ENCODE data around the gene SEMA3B. TPM values are rescaled to one million over a fixed set of nuclear protein-coding genes. Genes with fewer than 3 reads are reported as not detected.

Gene SEMA3B
- total and polyA plus RNA-seq, 12 donors: 14.9 to 46.7 (median 21.9) TPM

DNA sequence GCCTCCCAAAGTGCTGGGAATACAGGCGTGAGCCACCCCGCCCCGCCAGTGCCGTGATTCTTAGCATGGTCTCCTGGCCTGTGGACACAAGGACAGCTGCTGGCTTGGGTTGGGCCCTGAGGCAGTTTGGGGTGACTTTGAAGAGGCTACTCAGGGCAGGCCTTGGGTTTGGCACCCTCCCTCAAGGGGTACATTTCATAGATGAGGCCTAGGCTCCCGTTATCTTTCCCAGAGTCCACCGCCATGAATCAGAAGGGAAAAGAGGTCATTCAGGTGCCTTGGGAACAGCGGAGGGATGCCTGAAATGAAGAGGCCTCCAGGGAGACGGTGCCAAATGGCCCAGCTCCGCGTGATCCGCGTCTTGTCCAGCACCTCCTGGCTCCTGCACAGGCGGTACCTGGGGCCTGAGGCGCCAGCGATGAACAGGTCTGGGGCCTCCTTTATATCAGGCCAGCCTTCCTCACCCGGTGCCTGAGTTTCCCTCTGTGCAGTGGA is 23.6 kb upstream of the SEMA3B start:
- Histone ChIP-seq H3K4me3 (peak overlapping the region in 9 of 10 donors; percentile 31 to 57 (median 48)), H3K27ac (peak overlapping the region; percentile 83 to 100 (median 94)), H3K4me1 (peaks cover 71 to 100% (median 99%) of the 10 kb centered on the region in 9 donors), H3K36me3 (peaks cover 0 to 63% (median 0%) of the 10 kb centered on the region in 9 donors), H3K27me3 (no peaks in the 10 kb centered on the region), H3K9me3 (no peaks in the 10 kb centered on the region)
- DNase-seq (no peak), ATAC-seq (no peak)
- intact Hi-C loops (cut with DNase I): no loop called here
- TF ChIP-seq, protein P1, sequence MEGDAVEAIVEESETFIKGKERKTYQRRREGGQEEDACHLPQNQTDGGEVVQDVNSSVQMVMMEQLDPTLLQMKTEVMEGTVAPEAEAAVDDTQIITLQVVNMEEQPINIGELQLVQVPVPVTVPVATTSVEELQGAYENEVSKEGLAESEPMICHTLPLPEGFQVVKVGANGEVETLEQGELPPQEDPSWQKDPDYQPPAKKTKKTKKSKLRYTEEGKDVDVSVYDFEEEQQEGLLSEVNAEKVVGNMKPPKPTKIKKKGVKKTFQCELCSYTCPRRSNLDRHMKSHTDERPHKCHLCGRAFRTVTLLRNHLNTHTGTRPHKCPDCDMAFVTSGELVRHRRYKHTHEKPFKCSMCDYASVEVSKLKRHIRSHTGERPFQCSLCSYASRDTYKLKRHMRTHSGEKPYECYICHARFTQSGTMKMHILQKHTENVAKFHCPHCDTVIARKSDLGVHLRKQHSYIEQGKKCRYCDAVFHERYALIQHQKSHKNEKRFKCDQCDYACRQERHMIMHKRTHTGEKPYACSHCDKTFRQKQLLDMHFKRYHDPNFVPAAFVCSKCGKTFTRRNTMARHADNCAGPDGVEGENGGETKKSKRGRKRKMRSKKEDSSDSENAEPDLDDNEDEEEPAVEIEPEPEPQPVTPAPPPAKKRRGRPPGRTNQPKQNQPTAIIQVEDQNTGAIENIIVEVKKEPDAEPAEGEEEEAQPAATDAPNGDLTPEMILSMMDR (IDR thresholded peaks at IDR 0.05): no peak
- WGBS, 2 donors: 52 to 55% methylated on average over 16 of the region's 16 CpGs

DNA sequence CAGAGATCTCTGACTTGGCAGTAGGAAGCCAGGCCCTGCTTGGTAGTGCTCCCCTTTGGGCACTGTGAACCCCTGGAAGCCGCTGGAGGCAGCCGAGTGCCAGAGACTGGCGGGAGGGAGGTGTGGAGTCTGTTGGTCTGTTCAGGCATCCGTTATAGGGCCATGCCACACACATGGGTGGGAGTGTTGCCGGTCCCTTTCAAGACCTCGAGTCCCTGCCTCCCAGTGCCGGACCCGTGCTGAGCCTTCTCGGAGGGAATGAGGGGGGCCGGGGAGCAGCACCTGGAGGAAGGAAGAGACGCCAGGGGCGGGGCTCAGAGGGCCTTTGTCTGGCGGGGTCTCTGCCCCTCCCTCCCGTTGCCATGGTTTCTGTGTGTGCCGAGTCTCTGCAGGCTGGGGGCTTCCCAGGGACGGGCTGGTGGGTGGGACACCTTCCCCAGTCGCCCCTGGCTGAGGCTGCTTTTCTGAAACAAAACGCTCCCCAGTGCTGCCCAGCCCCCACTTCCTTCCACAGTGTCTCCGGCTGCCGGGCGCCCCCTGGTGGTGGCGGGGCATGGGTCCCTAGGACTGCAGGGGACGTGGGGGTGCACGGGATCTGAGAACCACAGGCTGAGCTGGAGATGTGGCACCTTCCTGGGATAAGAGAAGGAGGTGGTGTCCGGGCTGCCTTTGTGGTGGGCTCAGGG is 23.0 kb upstream of the SEMA3B start:
- no peaks in the 10 kb centered on the region for H3K9me3 ChIP-seq
- H3K36me3 ChIP-seq: peaks cover 0 to 70% (median 1%) of the 10 kb centered on the region in 9 donors
- H3K27me3 ChIP-seq: no peaks in the 10 kb centered on the region
- H3K4me3 ChIP-seq: peak overlapping the region; percentile 12 to 57 (median 46)
- ATAC-seq: peak; percentile 77 to 88 (median 82)
- peak; percentile 93 for DNase-seq
- peak overlapping the region; percentile 83 to 100 (median 94) for H3K27ac ChIP-seq
- TF ChIP-seq, protein P1 (IDR thresholded peaks at IDR 0.05): peak; percentile 97 to 99 (median 99)
- intact Hi-C loops (cut with DNase I): loop anchor here in 6 of 10 donors (1.0 to 2.0 kb wide), 2 partner anchors 19 kb away; no protein-coding TSS in a partner anchor
- 2 to 3% methylated on average over 25 of the region's 25 CpGs for WGBS, 2 donors
- H3K4me1 ChIP-seq: peaks cover 72 to 100% (median 99%) of the 10 kb centered on the region in 9 donors

DNA sequence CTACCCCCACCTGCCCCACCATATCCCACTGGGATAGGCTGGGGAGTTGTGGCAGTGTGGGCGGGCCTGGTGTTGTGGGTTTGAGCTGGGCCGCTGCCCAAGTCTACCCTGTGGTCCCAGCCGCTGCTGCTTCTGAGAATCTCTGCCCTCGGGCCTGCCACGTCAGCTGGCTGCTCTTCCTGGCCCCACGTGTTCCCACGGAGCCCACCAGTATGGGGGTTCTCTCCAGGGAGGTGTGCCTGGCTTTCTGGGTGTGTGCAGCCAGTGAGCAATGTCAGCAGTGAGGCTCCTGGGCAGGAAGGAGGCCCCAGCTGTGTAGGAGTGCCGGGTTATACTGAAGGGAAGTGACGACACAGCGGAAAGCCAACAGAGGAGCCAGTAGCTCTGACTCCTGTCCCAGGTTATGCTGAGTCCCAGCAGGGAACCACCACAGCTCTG is 22.4 kb upstream of the SEMA3B start:
- ATAC-seq: peak; percentile 25 to 63 (median 46)
- 25 to 30% methylated on average over 10 of the region's 10 CpGs for WGBS, 2 donors
- Histone ChIP-seq H3K36me3 (peaks cover 0 to 73% (median 4%) of the 10 kb centered on the region in 9 donors), H3K9me3 (no peaks in the 10 kb centered on the region), H3K27ac (peak overlapping the region; percentile 83 to 100 (median 94)), H3K27me3 (no peaks in the 10 kb centered on the region), H3K4me3 (peak overlapping the region; percentile 12 to 57 (median 46)), H3K4me1 (peaks cover 68 to 100% (median 99%) of the 10 kb centered on the region in 9 donors)
- TF ChIP-seq, protein P1 (IDR thresholded peaks at IDR 0.05): peak in 7 of 9 donors; percentile 4 to 47 (median 10)
- intact Hi-C loops (cut with DNase I): loop anchor here in 6 of 10 donors (1.0 to 2.0 kb wide), 2 partner anchors 19 to 20 kb away; no protein-coding TSS in a partner anchor
- peak; percentile 45 to 76 for DNase-seq

DNA sequence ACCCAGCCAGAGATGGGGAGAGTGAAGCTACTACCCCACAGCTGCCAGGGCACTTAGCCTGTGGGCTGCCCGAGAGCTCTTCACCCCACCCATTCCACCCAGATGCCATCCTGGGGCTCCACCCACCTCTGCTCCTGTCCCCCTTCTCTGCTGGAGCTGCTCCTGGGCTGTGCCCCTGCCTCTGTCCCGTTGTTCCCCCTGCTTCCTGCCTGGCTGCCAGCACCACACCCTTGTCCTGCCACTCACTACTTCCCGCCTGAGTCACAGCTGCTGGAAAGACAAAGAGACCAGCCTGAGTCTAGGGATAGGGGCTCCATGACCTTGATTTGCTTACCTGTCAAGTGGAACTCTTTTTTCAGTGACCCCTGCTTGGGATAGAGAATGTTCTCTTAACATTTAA is 20.6 kb upstream of the SEMA3B start:
- TF ChIP-seq, protein P1 (IDR thresholded peaks at IDR 0.05): no peak
- Histone ChIP-seq H3K4me3 (peak overlapping the region in 3 of 10 donors; percentile 6 to 15 (median 11)), H3K9me3 (no peaks in the 10 kb centered on the region), H3K4me1 (peaks cover 61 to 100% (median 98%) of the 10 kb centered on the region in 9 donors), H3K27ac (peak overlapping the region; percentile 76 to 100 (median 94)), H3K36me3 (peaks cover 0 to 88% (median 11%) of the 10 kb centered on the region in 9 donors), H3K27me3 (no peaks in the 10 kb centered on the region)
- WGBS, 2 donors: 16 to 17% methylated on average over 3 of the region's 3 CpGs
- intact Hi-C loops (cut with DNase I): no loop called here
- peak; percentile 64 to 65 for DNase-seq
- ATAC-seq: peak in 7 of 8 donors; percentile 19 to 52 (median 45)

All from heart right ventricle (tissue), 16 donors.